Measurements from ENCODE around the gene ANAPC5. TPM values are rescaled to one million over a fixed set of nuclear protein-coding genes. Genes with fewer than 3 reads are reported as not detected.

The ANAPC5 gene
- polyA plus RNA-seq, 3 donors, result 67.3 to 161 (median 114) TPM

DNA sequence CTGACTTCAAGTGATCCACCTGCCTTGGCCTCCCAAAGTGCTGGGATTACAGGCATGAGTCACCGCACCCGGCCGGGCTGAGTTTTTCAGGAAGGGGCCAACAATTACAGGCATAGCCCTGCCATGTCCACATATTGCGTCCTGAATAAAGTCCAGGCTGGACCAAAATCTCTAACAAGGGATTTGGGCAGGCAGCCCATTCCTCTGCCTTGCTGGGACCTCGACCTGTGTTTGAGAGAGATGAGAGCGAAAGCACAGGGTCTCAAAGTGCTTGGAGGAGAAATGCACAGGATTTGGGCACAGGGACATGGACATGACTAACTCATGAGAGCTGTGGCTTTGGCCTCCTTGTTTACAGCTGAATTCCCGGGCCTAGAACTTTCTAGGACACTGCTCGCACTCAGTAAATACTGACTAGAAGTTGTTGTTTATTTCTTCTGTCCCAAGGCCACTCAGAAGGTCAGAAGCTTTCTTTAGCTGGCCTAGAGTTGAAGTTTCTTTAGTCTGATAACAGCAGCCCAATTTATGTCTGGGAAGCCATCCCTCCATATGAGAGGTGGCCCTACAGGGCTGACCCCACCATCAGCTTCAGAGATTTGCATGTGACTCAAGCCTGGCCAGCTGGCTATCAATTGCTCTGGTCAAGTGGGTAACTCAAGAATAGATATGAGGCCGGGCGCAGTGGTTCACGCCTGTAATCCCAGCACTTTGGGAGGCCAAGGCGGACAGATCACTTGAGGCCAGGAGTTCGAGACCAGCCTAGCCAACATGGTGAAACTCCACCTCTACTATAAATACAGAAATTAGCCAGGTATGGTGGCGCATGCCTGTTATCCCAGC lies 67.4 kb downstream of the ANAPC5 start:
- TF ChIP-seq, protein P1, sequence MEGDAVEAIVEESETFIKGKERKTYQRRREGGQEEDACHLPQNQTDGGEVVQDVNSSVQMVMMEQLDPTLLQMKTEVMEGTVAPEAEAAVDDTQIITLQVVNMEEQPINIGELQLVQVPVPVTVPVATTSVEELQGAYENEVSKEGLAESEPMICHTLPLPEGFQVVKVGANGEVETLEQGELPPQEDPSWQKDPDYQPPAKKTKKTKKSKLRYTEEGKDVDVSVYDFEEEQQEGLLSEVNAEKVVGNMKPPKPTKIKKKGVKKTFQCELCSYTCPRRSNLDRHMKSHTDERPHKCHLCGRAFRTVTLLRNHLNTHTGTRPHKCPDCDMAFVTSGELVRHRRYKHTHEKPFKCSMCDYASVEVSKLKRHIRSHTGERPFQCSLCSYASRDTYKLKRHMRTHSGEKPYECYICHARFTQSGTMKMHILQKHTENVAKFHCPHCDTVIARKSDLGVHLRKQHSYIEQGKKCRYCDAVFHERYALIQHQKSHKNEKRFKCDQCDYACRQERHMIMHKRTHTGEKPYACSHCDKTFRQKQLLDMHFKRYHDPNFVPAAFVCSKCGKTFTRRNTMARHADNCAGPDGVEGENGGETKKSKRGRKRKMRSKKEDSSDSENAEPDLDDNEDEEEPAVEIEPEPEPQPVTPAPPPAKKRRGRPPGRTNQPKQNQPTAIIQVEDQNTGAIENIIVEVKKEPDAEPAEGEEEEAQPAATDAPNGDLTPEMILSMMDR (IDR thresholded peaks at IDR 0.05), result no peak
- peaks cover 99% of the 10 kb centered on the region for H3K79me2 ChIP-seq (ENCODE audit: insufficient read depth, low read length)
- no peaks in the 10 kb centered on the region for H3K27me3 ChIP-seq (ENCODE audit: control insufficient read depth in 2 of 2, insufficient read depth in 2 of 2, low read length in 2 of 2)
- Mint-ChIP-seq H3K9me3 (peaks cover 0 to 4% (median 0%) of the 10 kb centered on the region in 7 donors), H3K4me3 (no peak overlapping the region), H3K36me3 (peaks cover 44 to 71% of the 10 kb centered on the region in 2 donors), H3K27me3 (ENCODE audit: low read depth in 3 of 3) (peaks cover 0 to under 1% (median 0%) of the 10 kb centered on the region in 3 donors), H3K27ac (peak overlapping the region in 6 of 7 donors; percentile 23 to 95 (median 88)), H3K4me1 (peaks cover 58% of the 10 kb centered on the region)
- no peak overlapping the region for H2AFZ ChIP-seq (ENCODE audit: insufficient read depth, low read depth, low read length, poor library complexity, severe bottlenecking)
- H3K4me3 ChIP-seq (replicated peaks in 1 of 3; ENCODE audit: low read depth in 2 of 3, low read length in 3 of 3), result no peak overlapping the region
- H3K36me3 ChIP-seq (replicated peaks in 1 of 2; ENCODE audit: control insufficient read depth in 1 of 2, insufficient read depth in 2 of 2, low read length in 2 of 2), result peaks cover 20 to 51% of the 10 kb centered on the region in 2 donors
- DNase-seq, result no peak
- peaks cover 82% of the 10 kb centered on the region for H4K20me1 ChIP-seq (ENCODE audit: insufficient read depth, low read length)
- peak overlapping the region in 1 of 2 donors; percentile 91 for H3K27ac ChIP-seq (ENCODE audit: low read depth in 1 of 2, low read length in 2 of 2)
- H3K4me2 ChIP-seq (replicated peaks; ENCODE audit: extremely low read depth, low read length, poor library complexity, severe bottlenecking), result no peak overlapping the region
- 91% methylated on average over 13 of the region's 14 CpGs for WGBS (ENCODE audit: insufficient coverage)
- H3K9ac ChIP-seq (ENCODE audit: insufficient read depth, low read length, poor library complexity, severe bottlenecking), result no peak overlapping the region
- H3K4me1 ChIP-seq (ENCODE audit: control insufficient read depth in 1 of 2, insufficient read depth in 2 of 2, low read length in 2 of 2), result peaks cover 39 to 41% of the 10 kb centered on the region in 2 donors
- intact Hi-C loops (cut with micrococcal nuclease), result no loop called here
- H3K9me3 ChIP-seq (replicated peaks in 1 of 2; ENCODE audit: control insufficient read depth in 1 of 2, insufficient read depth in 1 of 2, low read length in 2 of 2), result no peaks in the 10 kb centered on the region

GRCh38 chr12:121283841-121284240 lies 68.4 kb downstream of the ANAPC5 start:
- 100% methylated on average over 6 of the region's 6 CpGs for whole genome bisulfite sequencing (ENCODE audit: insufficient coverage)
- H3K27ac ChIP-seq (ENCODE audit: low read depth in 1 of 2, low read length in 2 of 2), result peak overlapping the region in 1 of 2 donors; percentile 45

More at GRCh38 chr12:121283841-121284240, 68.4 kb downstream of the ANAPC5 start:
- H4K20me1 ChIP-seq (ENCODE audit: insufficient read depth, low read length), result peaks cover 73% of the 10 kb centered on the region
- Mint-ChIP-seq H3K4me1 (peaks cover 58% of the 10 kb centered on the region), H3K36me3 (peaks cover 48 to 71% of the 10 kb centered on the region in 2 donors), H3K4me3 (no peak overlapping the region), H3K27me3 (ENCODE audit: low read depth in 3 of 3) (no peaks in the 10 kb centered on the region), H3K27ac (peak overlapping the region in 5 of 7 donors; percentile 20 to 91 (median 54)), H3K9me3 (peaks cover 0 to 4% (median 0%) of the 10 kb centered on the region in 7 donors)
- H3K36me3 ChIP-seq (replicated peaks in 1 of 2; ENCODE audit: control insufficient read depth in 1 of 2, insufficient read depth in 2 of 2, low read length in 2 of 2), result peaks cover 20 to 46% of the 10 kb centered on the region in 2 donors
- H3K4me2 ChIP-seq (replicated peaks; ENCODE audit: extremely low read depth, low read length, poor library complexity, severe bottlenecking), result no peak overlapping the region
- peaks cover 99% of the 10 kb centered on the region for H3K79me2 ChIP-seq (ENCODE audit: insufficient read depth, low read length)
- H3K4me3 ChIP-seq (replicated peaks in 1 of 3; ENCODE audit: low read depth in 2 of 3, low read length in 3 of 3), result no peak overlapping the region
- no peak for DNase-seq
- H2AFZ ChIP-seq (ENCODE audit: insufficient read depth, low read depth, low read length, poor library complexity, severe bottlenecking), result no peak overlapping the region
- peaks cover 41% of the 10 kb centered on the region in 2 donors for H3K4me1 ChIP-seq (ENCODE audit: control insufficient read depth in 1 of 2, insufficient read depth in 2 of 2, low read length in 2 of 2)
- no peaks in the 10 kb centered on the region for H3K9me3 ChIP-seq (replicated peaks in 1 of 2; ENCODE audit: control insufficient read depth in 1 of 2, insufficient read depth in 1 of 2, low read length in 2 of 2)
- TF ChIP-seq, protein P1 (IDR thresholded peaks at IDR 0.05), result no peak
- H3K27me3 ChIP-seq (ENCODE audit: control insufficient read depth in 2 of 2, insufficient read depth in 2 of 2, low read length in 2 of 2), result no peaks in the 10 kb centered on the region
- intact Hi-C loops (cut with micrococcal nuclease), result no loop called here
- H3K9ac ChIP-seq (ENCODE audit: insufficient read depth, low read length, poor library complexity, severe bottlenecking), result no peak overlapping the region
